Keratinocyte (primary cell): ENCODE measurements around the gene NMB. TPM values are rescaled to one million over a fixed set of nuclear protein-coding genes. Genes with fewer than 3 reads are reported as not detected.

Source experiments
- DNase-seq: peaks from one replicate; pipeline ENCODE4 v3.0.0-alpha.2; 2011; ENCODE audit warnings: low read depth, missing footprints, low spot score
- FAIRE-seq: peaks from 2 replicates; lab custom pipeline; 2011; peaks lifted over from hg19 to GRCh38; lab: Jason Lieb, UNC
- H2AFZ ChIP-seq: 2 replicates; pipeline ENCODE4 v1.6.0; 2012; ENCODE audit warnings: low read length, control low read depth, inconsistent platforms; ENCODE audit not compliant: control insufficient read depth
- H3K27ac ChIP-seq: 2 replicates; pipeline ENCODE4 v1.5.1; 2011; ENCODE audit warnings: low read length; ENCODE audit not compliant: control insufficient read depth, insufficient read depth
- H3K27me3 ChIP-seq: 3 replicates; pipeline ENCODE4 v1.6.0; 2011; ENCODE audit warnings: low read length; ENCODE audit not compliant: control insufficient read depth, insufficient read depth; ENCODE audit errors: extremely low read depth
- H3K36me3 ChIP-seq, 2 experiments: 2 replicates in 1 of 2; 3 replicates in 1 of 2; pipeline ENCODE4 v1.5.1; 2011; ENCODE audit warnings: low read length in 2 of 2, mild to moderate bottlenecking in 1 of 2; ENCODE audit not compliant: control insufficient read depth in 2 of 2, insufficient read depth in 2 of 2; ENCODE audit errors: extremely low read depth in 1 of 2
- H3K4me1 ChIP-seq: 3 replicates; pipeline ENCODE4 v1.5.1; 2011; ENCODE audit warnings: low read length; ENCODE audit not compliant: control insufficient read depth, insufficient read depth; ENCODE audit errors: extremely low read depth
- H3K4me2 ChIP-seq: 3 replicates; pipeline ENCODE4 v1.6.0; 2011; ENCODE audit warnings: low read depth, low read length; ENCODE audit not compliant: control insufficient read depth, insufficient read depth; ENCODE audit errors: extremely low read depth
- H3K4me3 ChIP-seq, 3 experiments: fragments of 200-600 bp in 1 of 3; sonication (generic) in 1 of 3; 2 replicates in 2 of 3; 3 replicates in 1 of 3; pipeline ENCODE4 v1.5.1; 2011 to 2016; ENCODE audit warnings: low read length in 3 of 3, mild to moderate bottlenecking in 3 of 3, control low read depth in 2 of 3, inconsistent platforms in 1 of 3, low read depth in 1 of 3, mixed read lengths in 1 of 3, mixed run types in 1 of 3, moderate library complexity in 1 of 3; ENCODE audit not compliant: control insufficient read depth in 2 of 3, insufficient read depth in 2 of 3; ENCODE audit errors: extremely low read depth in 1 of 3
- H3K79me2 ChIP-seq: 2 replicates; pipeline ENCODE4 v1.6.0; 2012; ENCODE audit warnings: low read length; ENCODE audit not compliant: control insufficient read depth, insufficient read depth
- H3K9ac ChIP-seq: 3 replicates; pipeline ENCODE4 v1.6.0; 2011; ENCODE audit warnings: low read length; ENCODE audit not compliant: control insufficient read depth, insufficient read depth; ENCODE audit errors: extremely low read depth
- H3K9me1 ChIP-seq: 3 replicates; pipeline ENCODE4 v1.6.0; 2011; ENCODE audit warnings: low read length; ENCODE audit not compliant: control insufficient read depth, insufficient read depth; ENCODE audit errors: extremely low read depth
- H3K9me3 ChIP-seq: 2 replicates; pipeline ENCODE4 v1.5.1; 2012; ENCODE audit warnings: low read depth, low read length; ENCODE audit not compliant: control insufficient read depth
- H4K20me1 ChIP-seq: 3 replicates; pipeline ENCODE4 v1.6.0; 2011; ENCODE audit warnings: low read length; ENCODE audit not compliant: control insufficient read depth, insufficient read depth; ENCODE audit errors: extremely low read depth
- CTCF ChIP-seq, 3 experiments: IDR thresholded peaks in 1 of 3; conservative IDR thresholded peaks in 1 of 3; optimal IDR thresholded peaks in 1 of 3; 2 replicates in 2 of 3; 3 replicates in 1 of 3; pipeline versions ENCODE3 to v1.5.1; 2011; ENCODE audit warnings: low read length in 3 of 3, mild to moderate bottlenecking in 3 of 3, moderate library complexity in 2 of 3, control low read depth in 1 of 3, inconsistent platforms in 1 of 3; ENCODE audit not compliant: insufficient read depth in 2 of 3; ENCODE audit errors: extremely low read depth in 1 of 3
- EZH2 ChIP-seq: IDR thresholded peaks from one replicate; pipeline ENCODE4 v1.6.1; 2012; ENCODE audit warnings: inconsistent platforms, mild to moderate bottlenecking, low read length, moderate library complexity
- dilution Hi-C: fragments of 300-500 bp; cut with MboI; formaldehyde crosslinking; loops from one replicate; pipeline ENCODE4 v1.7.0; 2020; ENCODE audit warnings: low sequenced_read_pairs; ENCODE audit not compliant: extremely low pct_ligation_motif_present
- polyA plus RNA-seq, 5 experiments: library from polyadenylated mRNA; depleted of rRNA in 3 of 5; stranded (reverse) in 3 of 5; stranded (forward) in 1 of 5; unstranded in 1 of 5; fragments of >200 nt; gene quantifications; 1 replicate in 1 of 5; 2 replicates in 3 of 5; 3 replicates in 1 of 5; pipeline versions ENCODE4 v1.2.1 to v1.2.3, GENCODE V29; 2011 to 2012; ENCODE audit warnings: missing spikeins in 2 of 5, low read depth in 1 of 5, low replicate concordance in 1 of 5

Gene NMB
- polyA plus RNA-seq, 1 donor (not counting 4 experiments of a cell fraction or from before 2014, with no cell fraction given) = 3.9 TPM

- H3K9me3 ChIP-seq = no peaks in the 10 kb centered on the region
- H3K27ac ChIP-seq = no peak overlapping the region
- H3K27me3 ChIP-seq = no peaks in the 10 kb centered on the region
- TF ChIP-seq CTCF (optimal IDR thresholded peaks at IDR 0.05 in 1 of 3, IDR thresholded peaks at IDR 0.05 in 1 of 3, conservative IDR thresholded peaks at IDR 0.05 in 1 of 3; ENCODE audit: extremely low read depth in 1 of 3, insufficient read depth in 2 of 3, low read length in 3 of 3) (no peak), EZH2 (no peak)
- no peaks in the 10 kb centered on the region for H3K4me1 ChIP-seq
- no peak overlapping the region for H2AFZ ChIP-seq
- DNase-seq (no peak), FAIRE-seq (no peak)
- no peaks in the 10 kb centered on the region for H3K9me1 ChIP-seq
- H3K9ac ChIP-seq = no peak overlapping the region
- no peaks in the 10 kb centered on the region for H4K20me1 ChIP-seq
- dilution Hi-C loops = no loop called here
- H3K4me3 ChIP-seq = no peak overlapping the region
- no peaks in the 10 kb centered on the region for H3K79me2 ChIP-seq
- H3K36me3 ChIP-seq = peaks cover 6 to 13% of the 10 kb centered on the region in 2 experiments
- H3K4me2 ChIP-seq = no peak overlapping the region
These were observed 11.7 kb upstream of the NMB start for GRCh38 chr15:84669726-84670125.

- no peak overlapping the region for H3K27ac ChIP-seq
- no peak for TF ChIP-seq CTCF (optimal IDR thresholded peaks at IDR 0.05 in 1 of 3, IDR thresholded peaks at IDR 0.05 in 1 of 3, conservative IDR thresholded peaks at IDR 0.05 in 1 of 3; ENCODE audit: extremely low read depth in 1 of 3, insufficient read depth in 2 of 3, low read length in 3 of 3)
These were observed 10.4 kb upstream of the NMB start for GRCh38 chr15:84668221-84668982.

More at GRCh38 chr15:84668221-84668982, 10.4 kb upstream of the NMB start:
- H3K9me1 ChIP-seq = no peaks in the 10 kb centered on the region
- no peak for DNase-seq
- FAIRE-seq = no peak
- H3K4me3 ChIP-seq = no peak overlapping the region
- no peaks in the 10 kb centered on the region for H3K4me1 ChIP-seq
- no peaks in the 10 kb centered on the region for H4K20me1 ChIP-seq
- H3K36me3 ChIP-seq = peaks cover 6 to 13% of the 10 kb centered on the region in 2 experiments
- no peaks in the 10 kb centered on the region for H3K27me3 ChIP-seq
- H2AFZ ChIP-seq = no peak overlapping the region
- no peak overlapping the region for H3K9ac ChIP-seq
- H3K79me2 ChIP-seq = no peaks in the 10 kb centered on the region
- dilution Hi-C loops = no loop called here
- no peaks in the 10 kb centered on the region for H3K9me3 ChIP-seq
- H3K4me2 ChIP-seq = no peak overlapping the region
